Stimulated activated CD8-positive, alpha-beta memory T cell treated with anti-CD3 and anti-CD28 coated beads, Interleukin-12 subunit alpha, Interleukin-12 subunit beta, amount 100 ng/mL, for 24 hours (primary cell): Measurements from ENCODE around the gene HSD3B1.
"Not testable (repeated sequence)": the region's sequence is repeated elsewhere in the genome, so short reads cannot be mapped to it uniquely, and the experiment has no call there.

Experiments used
- DNase-seq: peaks from one replicate; pipeline ENCODE4 v3.0.0-alpha.2; 2020; ENCODE audit errors: extremely low read depth

Gene HSD3B1

GRCh38 chr1:119553302-119554071, 46.5 kb downstream of the HSD3B1 start:
- not testable (repeated sequence) for DNase-seq

GRCh38 chr1:119554183-119554582, 47.2 kb downstream of the HSD3B1 start:
- DNase-seq, result no peak

- DNase-seq, result no peak
These were observed 49.4 kb downstream of the HSD3B1 start for GRCh38 chr1:119556423-119556822.

- DNase-seq, result not testable (repeated sequence)
These were observed 53.4 kb downstream of the HSD3B1 start for GRCh38 chr1:119560402-119560801.

- DNase-seq, result no peak
These were observed 57.5 kb downstream of the HSD3B1 start for GRCh38 chr1:119564548-119564947.
